HCT116 (cell line): ENCODE measurements around the gene PDE6H. TPM values are rescaled to one million over a fixed set of nuclear protein-coding genes. Genes with fewer than 3 reads are reported as not detected.

Source experiments
- ATAC-seq: fragments of 200-7000 bp; cut with Tn5 transposase; 2 replicates; pipeline ENCODE4 v1.9.1; 2020; ENCODE audit warnings: mild to moderate bottlenecking, moderate library complexity
- BruUV-seq: library from RNA; stranded (reverse); fragments of 400-500 nt; replicated peaks from 2 replicates; lab custom pipeline; 2021; lab: Mats Ljungman, UMichigan
- CTCF ChIA-PET: fragments of 300-600 bp; sonication (Branson Sonifier 250); formaldehyde crosslinking; loops from one replicate; lab custom pipeline; 2021; ENCODE audit warnings: antibody characterized with exemption; lab: Charles Lee
- POLR2A ChIA-PET: fragments of 300-600, 350-600 bp; sonication (Branson Sonifier 250); formaldehyde crosslinking; loops from one replicate; lab custom pipeline; 2021; ENCODE audit warnings: antibody characterized with exemption; lab: Charles Lee
- RAD21 ChIA-PET, 2 experiments: fragments of 300-600 bp; sonication (Branson Sonifier 250); formaldehyde crosslinking; loops; one replicate each; lab custom pipeline; 2023; ENCODE audit warnings: low total read pairs in 2 of 2; ENCODE audit not compliant: uncharacterized antibody in 2 of 2, unreplicated experiment in 2 of 2, low non-redundant PET in 1 of 2; lab: Charles Lee
- DNase-seq: peaks from one replicate; pipeline ENCODE4 v3.0.0-alpha.2; 2010; ENCODE audit warnings: low read depth, low spot score
- H2AFZ ChIP-seq: fragments of 200-600 bp; shearing (Covaris generic), sonication (generic); 2 replicates; pipeline ENCODE4 v1.6.1; 2017; ENCODE audit warnings: low read depth, mixed run types, mixed read lengths, antibody characterized with exemption, low read length; ENCODE audit not compliant: poor library complexity, severe bottlenecking
- H3K27ac ChIP-seq: 2 replicates; pipeline ENCODE4 v1.5.1; 2012; ENCODE audit warnings: low read depth, low read length
- H3K27me3 ChIP-seq: fragments of 200-600 bp; sonication (generic); 2 replicates; pipeline ENCODE4 v1.6.1; 2016; ENCODE audit warnings: mixed run types, low read length, mixed read lengths; ENCODE audit not compliant: insufficient read depth
- H3K36me3 ChIP-seq, 2 experiments: fragments of 200-500 bp in 1 of 2; fragments of 200-600 bp in 1 of 2; sonication (Bioruptor generic) in 1 of 2; sonication (generic) in 1 of 2; 2 replicates each; pipeline versions ENCODE4 v1.5.1 to v1.6.1; 2014 to 2016; ENCODE audit warnings: low read length in 2 of 2, inconsistent platforms in 1 of 2, mixed read lengths in 1 of 2, mixed run types in 1 of 2; ENCODE audit not compliant: insufficient read depth in 2 of 2, control insufficient read depth in 1 of 2
- H3K4me1 ChIP-seq, 2 experiments: fragments of 200-600 bp in 1 of 2; sonication (generic) in 1 of 2; 2 replicates each; pipeline versions ENCODE4 v1.5.1 to v1.6.1; 2012 to 2017; ENCODE audit warnings: low read length in 2 of 2, inconsistent platforms in 1 of 2, mild to moderate bottlenecking in 1 of 2, mixed read lengths in 1 of 2, mixed run types in 1 of 2, moderate library complexity in 1 of 2; ENCODE audit not compliant: insufficient read depth in 2 of 2, control insufficient read depth in 1 of 2
- H3K4me2 ChIP-seq: fragments of 200-600 bp; sonication (generic); 2 replicates; pipeline ENCODE4 v1.6.1; 2017; ENCODE audit warnings: mixed run types, low read length, mixed read lengths
- H3K4me3 ChIP-seq, 2 experiments: fragments of 200-600 bp in 1 of 2; sonication (generic) in 1 of 2; replicated peaks in 1 of 2; 2 replicates each; pipeline ENCODE4 v1.5.1; 2011 to 2016; ENCODE audit warnings: low read length in 2 of 2, control low read depth in 1 of 2, low read depth in 1 of 2, mild to moderate bottlenecking in 1 of 2, mixed read lengths in 1 of 2, mixed run types in 1 of 2
- H3K79me2 ChIP-seq: fragments of 200-600 bp; sonication (generic); 2 replicates; pipeline ENCODE4 v1.6.1; 2017; ENCODE audit warnings: mild to moderate bottlenecking, mixed run types, low read length, moderate library complexity, mixed read lengths; ENCODE audit not compliant: insufficient read depth
- H3K9ac ChIP-seq: fragments of 200-600 bp; sonication (generic); 2 replicates; pipeline ENCODE4 v1.6.1; 2016; ENCODE audit warnings: low read length, mixed read lengths
- H3K9me2 ChIP-seq: fragments of 200-600 bp; sonication (generic), shearing (Covaris generic); 2 replicates; pipeline ENCODE4 v1.6.1; 2017; ENCODE audit warnings: mixed run types, mild to moderate bottlenecking, moderate library complexity; ENCODE audit not compliant: insufficient read depth
- H3K9me3 ChIP-seq, 2 experiments: fragments of 200-500 bp in 1 of 2; fragments of 200-600 bp in 1 of 2; sonication (Bioruptor generic) in 1 of 2; sonication (generic) in 1 of 2; 2 replicates each; pipeline ENCODE4 v1.6.1; 2014 to 2017; ENCODE audit warnings: low read length in 2 of 2, mixed read lengths in 2 of 2, inconsistent platforms in 1 of 2, low read depth in 1 of 2, mild to moderate bottlenecking in 1 of 2, mixed run types in 1 of 2, moderate library complexity in 1 of 2; ENCODE audit not compliant: control insufficient read depth in 1 of 2, insufficient read depth in 1 of 2
- H4K20me1 ChIP-seq: fragments of 200-600 bp; sonication (generic), shearing (Covaris generic); 2 replicates; pipeline ENCODE4 v1.6.1; 2017; ENCODE audit warnings: mixed run types, mild to moderate bottlenecking, moderate library complexity; ENCODE audit not compliant: insufficient read depth
- CBX3 ChIP-seq: IDR thresholded peaks from 2 replicates; pipeline ENCODE4 v1.6.1; 2012; ENCODE audit warnings: low read depth
- CEBPB ChIP-seq: IDR thresholded peaks from 2 replicates; pipeline ENCODE4 v1.6.1; 2012; ENCODE audit warnings: low read depth
- ELF1 ChIP-seq: IDR thresholded peaks from 2 replicates; pipeline ENCODE4 v1.6.1; 2012; ENCODE audit warnings: low read depth, borderline replicate concordance
- EZH2 ChIP-seq: fragments of 200-600 bp; sonication (generic); IDR thresholded peaks from 2 replicates; pipeline ENCODE4 v1.6.1; 2017; ENCODE audit warnings: antibody characterized with exemption, mixed run types
- EZH2phosphoT487 ChIP-seq: fragments of 200-600 bp; IDR thresholded peaks from 2 replicates; pipeline ENCODE4 v1.6.1; 2018; ENCODE audit warnings: antibody characterized with exemption, borderline replicate concordance
- JUND ChIP-seq: IDR thresholded peaks from 2 replicates; pipeline ENCODE4 v1.6.1; 2012
- POLR2A ChIP-seq: IDR thresholded peaks from 2 replicates; pipeline ENCODE4 v1.7.0; 2011; ENCODE audit warnings: borderline replicate concordance; ENCODE audit not compliant: insufficient read depth, insufficient read length; ENCODE audit errors: extremely low read depth
- POLR2AphosphoS5 ChIP-seq: IDR thresholded peaks from 2 replicates; pipeline ENCODE4 v1.6.1; 2011; ENCODE audit warnings: mild to moderate bottlenecking, low read depth, low read length, moderate library complexity
- SP1 ChIP-seq: IDR thresholded peaks from 2 replicates; pipeline ENCODE4 v1.6.1; 2012; ENCODE audit warnings: low read depth
- SRF ChIP-seq: IDR thresholded peaks from 2 replicates; pipeline ENCODE4 v1.6.1; 2012; ENCODE audit warnings: low read depth
- YY1 ChIP-seq: IDR thresholded peaks from 2 replicates; pipeline ENCODE4 v1.6.1; 2011; ENCODE audit warnings: low read length, low read depth, moderate library complexity, mild to moderate bottlenecking; ENCODE audit not compliant: insufficient replicate concordance; ENCODE audit errors: extremely low read depth
- ZFX ChIP-seq: fragments of 450-650 bp; IDR thresholded peaks from 2 replicates; pipeline ENCODE4 v1.6.1; 2017
- ZNF274 ChIP-seq: fragments of 200-500 bp; sonication (Bioruptor generic); IDR thresholded peaks from 2 replicates; pipeline ENCODE4 v1.6.1; 2014; ENCODE audit warnings: mild to moderate bottlenecking, low read depth, low read length, inconsistent platforms
- intact Hi-C: fragments of 100-400 bp; cut with micrococcal nuclease; formaldehyde crosslinking; loops from 2 replicates; pipeline ENCODE4 v1.10.0; 2022
- total RNA-seq: library from RNA; stranded (reverse); gene quantifications from one replicate; pipeline ENCODE4 v1.2.1, GENCODE V29; 2021; ENCODE audit not compliant: unreplicated experiment
- TF ChIP-seq, protein P1 (sequence below): IDR thresholded peaks from 2 replicates; pipeline ENCODE4 v1.6.1; 2012
- TF ChIP-seq, protein P2 (sequence below): IDR thresholded peaks from 2 replicates; pipeline ENCODE4 v1.6.1; 2012
- TF ChIP-seq, protein P3 (sequence below), 3 experiments: fragments of 200-600 bp in 1 of 3; sonication (generic) in 1 of 3; IDR thresholded peaks in 2 of 3; conservative IDR thresholded peaks in 1 of 3; 2 replicates each; pipeline ENCODE4 v1.5.1; 2012 to 2017; ENCODE audit warnings: low read depth in 2 of 3, low read length in 2 of 3, antibody characterized with exemption in 1 of 3, borderline replicate concordance in 1 of 3, control low read depth in 1 of 3, mild to moderate bottlenecking in 1 of 3, mixed read lengths in 1 of 3, mixed run types in 1 of 3, moderate library complexity in 1 of 3; ENCODE audit not compliant: insufficient read depth in 1 of 3
- TF ChIP-seq, protein P4 (sequence below): IDR thresholded peaks from 2 replicates; pipeline ENCODE4 v1.6.1; 2011; ENCODE audit warnings: mild to moderate bottlenecking, low read length, moderate library complexity; ENCODE audit not compliant: insufficient replicate concordance; ENCODE audit errors: extremely low read depth

Gene PDE6H
- total RNA-seq, 1 experiment from 2014 or later: not detected

DNA sequence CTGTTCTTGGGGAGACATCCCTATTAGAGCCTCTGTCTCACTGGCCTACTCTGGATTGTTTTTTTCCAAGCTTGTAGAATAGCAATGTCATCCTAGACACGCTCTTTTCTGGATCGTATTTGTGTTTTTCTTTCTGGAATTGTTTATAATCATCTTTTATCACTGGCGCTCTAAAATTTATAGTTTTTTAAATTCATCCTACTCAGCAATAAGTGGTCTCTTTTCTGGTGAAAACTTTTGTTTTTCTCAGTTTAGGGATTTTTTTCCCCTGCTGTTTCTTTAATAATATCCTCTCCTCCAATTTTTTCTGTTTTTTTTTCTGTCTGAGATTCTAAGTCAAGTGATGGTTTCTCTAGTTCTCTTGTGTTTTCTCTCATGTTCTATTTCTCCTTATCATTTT is 25.2 kb downstream of the PDE6H start:
- ChIA-PET RAD21 (no interaction called here), CTCF (no interaction called here), POLR2A (no interaction called here)
- Histone ChIP-seq H3K36me3 (no peaks in the 10 kb centered on the region), H3K27ac (no peak overlapping the region), H3K9me2 (no peaks in the 10 kb centered on the region), H3K9ac (no peak overlapping the region), H3K9me3 (no peaks in the 10 kb centered on the region), H3K79me2 (no peaks in the 10 kb centered on the region), H3K4me2 (no peak overlapping the region), H4K20me1 (no peaks in the 10 kb centered on the region), H3K4me1 (no peaks in the 10 kb centered on the region), H3K4me3 (no peak overlapping the region), H3K27me3 (peaks cover 28% of the 10 kb centered on the region), H2AFZ (no peak overlapping the region)
- no peak for DNase-seq
- ATAC-seq: no peak
- intact Hi-C loops: loop anchor here (2.0 to 10.0 kb wide), 2 partner anchors 61 to 813 kb away; no protein-coding TSS in a partner anchor
- TF ChIP-seq, protein P1, sequence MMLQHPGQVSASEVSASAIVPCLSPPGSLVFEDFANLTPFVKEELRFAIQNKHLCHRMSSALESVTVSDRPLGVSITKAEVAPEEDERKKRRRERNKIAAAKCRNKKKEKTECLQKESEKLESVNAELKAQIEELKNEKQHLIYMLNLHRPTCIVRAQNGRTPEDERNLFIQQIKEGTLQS: no peak
- no peak for TF ChIP-seq CEBPB
- no TSS peak for BruUV-seq

DNA sequence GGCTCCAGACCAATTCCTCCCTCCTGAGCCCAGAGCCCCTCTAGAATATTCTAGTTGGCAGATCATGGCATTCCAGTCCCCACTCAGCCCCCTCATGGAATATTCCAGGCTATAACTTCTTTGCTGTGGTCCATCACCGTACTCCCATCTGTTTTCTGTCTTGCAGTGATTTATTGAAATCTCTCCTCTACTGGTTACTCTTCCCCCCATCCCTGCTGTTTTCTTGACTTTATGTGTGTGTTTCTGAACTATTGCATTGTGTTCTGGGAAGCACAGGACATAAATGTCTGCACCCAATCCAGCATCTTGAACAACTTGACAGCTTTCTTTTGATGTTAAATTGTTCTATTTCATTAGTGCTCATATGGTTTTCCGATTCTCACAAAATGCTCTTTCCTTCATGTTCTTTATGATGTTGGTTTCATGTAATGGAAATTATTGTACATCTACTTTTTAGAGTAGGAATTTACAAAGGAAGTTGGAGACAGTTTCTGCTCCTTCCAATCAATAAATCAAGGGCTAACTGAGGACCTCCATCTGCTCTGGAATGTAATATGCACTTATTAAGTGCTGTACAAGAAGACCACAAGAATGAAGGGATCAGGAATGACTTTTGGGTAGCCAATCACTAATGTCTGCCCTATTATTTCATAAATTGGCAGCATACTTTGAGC is 26.3 kb downstream of the PDE6H start:
- ChIA-PET POLR2A (no interaction called here), RAD21 (no interaction called here), CTCF (interaction anchor here (0.6 kb wide), 1 partner anchor 529 kb away, joined by 4 read pairs; no protein-coding TSS in a partner anchor)
- Histone ChIP-seq H3K9ac (no peak overlapping the region), H3K4me3 (no peak overlapping the region), H3K27ac (no peak overlapping the region), H3K4me2 (no peak overlapping the region), H3K36me3 (no peaks in the 10 kb centered on the region), H3K27me3 (peaks cover 40% of the 10 kb centered on the region), H3K4me1 (no peaks in the 10 kb centered on the region), H3K79me2 (no peaks in the 10 kb centered on the region), H2AFZ (no peak overlapping the region), H4K20me1 (no peaks in the 10 kb centered on the region), H3K9me3 (no peaks in the 10 kb centered on the region), H3K9me2 (no peaks in the 10 kb centered on the region)
- ATAC-seq (no peak), DNase-seq (no peak)
- BruUV-seq: no TSS peak
- intact Hi-C loops: loop anchor here (10.0 kb wide), 1 partner anchor 814 kb away; no protein-coding TSS in a partner anchor
- TF ChIP-seq, protein P2, sequence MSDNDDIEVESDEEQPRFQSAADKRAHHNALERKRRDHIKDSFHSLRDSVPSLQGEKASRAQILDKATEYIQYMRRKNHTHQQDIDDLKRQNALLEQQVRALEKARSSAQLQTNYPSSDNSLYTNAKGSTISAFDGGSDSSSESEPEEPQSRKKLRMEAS: no peak
- TF ChIP-seq YY1 (no peak), SP1 (no peak), ELF1 (no peak), EZH2 (no peak), ZFX (no peak), SRF (no peak), CEBPB (no peak), ZNF274 (no peak), POLR2AphosphoS5 (no peak), CBX3 (no peak), JUND (no peak), POLR2A (no peak), EZH2phosphoT487 (no peak)
- TF ChIP-seq, protein P3, sequence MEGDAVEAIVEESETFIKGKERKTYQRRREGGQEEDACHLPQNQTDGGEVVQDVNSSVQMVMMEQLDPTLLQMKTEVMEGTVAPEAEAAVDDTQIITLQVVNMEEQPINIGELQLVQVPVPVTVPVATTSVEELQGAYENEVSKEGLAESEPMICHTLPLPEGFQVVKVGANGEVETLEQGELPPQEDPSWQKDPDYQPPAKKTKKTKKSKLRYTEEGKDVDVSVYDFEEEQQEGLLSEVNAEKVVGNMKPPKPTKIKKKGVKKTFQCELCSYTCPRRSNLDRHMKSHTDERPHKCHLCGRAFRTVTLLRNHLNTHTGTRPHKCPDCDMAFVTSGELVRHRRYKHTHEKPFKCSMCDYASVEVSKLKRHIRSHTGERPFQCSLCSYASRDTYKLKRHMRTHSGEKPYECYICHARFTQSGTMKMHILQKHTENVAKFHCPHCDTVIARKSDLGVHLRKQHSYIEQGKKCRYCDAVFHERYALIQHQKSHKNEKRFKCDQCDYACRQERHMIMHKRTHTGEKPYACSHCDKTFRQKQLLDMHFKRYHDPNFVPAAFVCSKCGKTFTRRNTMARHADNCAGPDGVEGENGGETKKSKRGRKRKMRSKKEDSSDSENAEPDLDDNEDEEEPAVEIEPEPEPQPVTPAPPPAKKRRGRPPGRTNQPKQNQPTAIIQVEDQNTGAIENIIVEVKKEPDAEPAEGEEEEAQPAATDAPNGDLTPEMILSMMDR (IDR thresholded peaks at IDR 0.05 in 2 of 3, conservative IDR thresholded peaks at IDR 0.05 in 1 of 3; ENCODE audit: borderline replicate concordance in 1 of 3, insufficient read depth in 1 of 3, low read depth in 2 of 3, low read length in 2 of 3): no peak
- TF ChIP-seq, protein P4, sequence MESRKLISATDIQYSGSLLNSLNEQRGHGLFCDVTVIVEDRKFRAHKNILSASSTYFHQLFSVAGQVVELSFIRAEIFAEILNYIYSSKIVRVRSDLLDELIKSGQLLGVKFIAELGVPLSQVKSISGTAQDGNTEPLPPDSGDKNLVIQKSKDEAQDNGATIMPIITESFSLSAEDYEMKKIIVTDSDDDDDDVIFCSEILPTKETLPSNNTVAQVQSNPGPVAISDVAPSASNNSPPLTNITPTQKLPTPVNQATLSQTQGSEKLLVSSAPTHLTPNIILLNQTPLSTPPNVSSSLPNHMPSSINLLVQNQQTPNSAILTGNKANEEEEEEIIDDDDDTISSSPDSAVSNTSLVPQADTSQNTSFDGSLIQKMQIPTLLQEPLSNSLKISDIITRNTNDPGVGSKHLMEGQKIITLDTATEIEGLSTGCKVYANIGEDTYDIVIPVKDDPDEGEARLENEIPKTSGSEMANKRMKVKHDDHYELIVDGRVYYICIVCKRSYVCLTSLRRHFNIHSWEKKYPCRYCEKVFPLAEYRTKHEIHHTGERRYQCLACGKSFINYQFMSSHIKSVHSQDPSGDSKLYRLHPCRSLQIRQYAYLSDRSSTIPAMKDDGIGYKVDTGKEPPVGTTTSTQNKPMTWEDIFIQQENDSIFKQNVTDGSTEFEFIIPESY: no peak
